Aorta (tissue), 5 donors: ENCODE measurements around the gene KIAA1217. TPM values are rescaled to one million over a fixed set of nuclear protein-coding genes. Genes with fewer than 3 reads are reported as not detected.

Experiments
- ATAC-seq: fragments of 200-7000 bp; cut with Tn5 transposase; one replicate; pipeline ENCODE4 v1.9.1; 2022; ENCODE audit warnings: moderate library complexity; ENCODE audit not compliant: low FRiP score
- DNase-seq, 2 donors: peaks; one replicate each; pipeline ENCODE4 v3.0.0-alpha.2; 2020
- H3K27ac ChIP-seq, 2 donors: one replicate each; pipeline ENCODE4 v1.5.1; 2013; ENCODE audit warnings: low read length in 2 of 2, mild to moderate bottlenecking in 2 of 2, moderate library complexity in 2 of 2, control low read depth in 1 of 2, inconsistent platforms in 1 of 2, low read depth in 1 of 2
- H3K27me3 ChIP-seq, 2 donors: one replicate each; pipeline ENCODE4 v1.6.1; 2013; ENCODE audit warnings: control low read depth in 1 of 2, low read length in 1 of 2, mild to moderate bottlenecking in 1 of 2, moderate library complexity in 1 of 2; ENCODE audit not compliant: insufficient read depth in 2 of 2, control insufficient read depth in 1 of 2
- H3K36me3 ChIP-seq, 2 donors: one replicate each; pipeline ENCODE4 v1.6.1; 2013; ENCODE audit warnings: control low read depth in 1 of 2, low read length in 1 of 2, mild to moderate bottlenecking in 1 of 2; ENCODE audit not compliant: insufficient read depth in 2 of 2, control insufficient read depth in 1 of 2
- H3K4me1 ChIP-seq, 2 donors: one replicate each; pipeline ENCODE4 v1.6.1; 2013; ENCODE audit warnings: low read length in 2 of 2, control low read depth in 1 of 2, mild to moderate bottlenecking in 1 of 2, moderate library complexity in 1 of 2; ENCODE audit not compliant: insufficient read depth in 2 of 2, control insufficient read depth in 1 of 2
- H3K4me3 ChIP-seq, 2 donors: one replicate each; pipeline ENCODE4 v1.5.1; 2013; ENCODE audit warnings: low read length in 2 of 2, control low read depth in 1 of 2, mild to moderate bottlenecking in 1 of 2
- H3K9me3 ChIP-seq: one replicate; pipeline ENCODE4 v1.6.1; 2013; ENCODE audit warnings: mild to moderate bottlenecking, low read length; ENCODE audit not compliant: control insufficient read depth
- WGBS, 2 donors: extraction: QIAGEN DNeasy Blood & Tissue Kit; methylation state at CpG; one replicate each; pipeline ENCODE4 v1.1.7; 2013; 5-methylcytosine and 5-hydroxymethylcytosine counted together
- intact Hi-C, 2 donors: fragments of 100-400 bp; cut with DNase I; formaldehyde crosslinking; loops; one replicate each; pipeline versions ENCODE4 v1.14.2 to v1.15.0; 2022
- polyA plus RNA-seq, 2 donors: library from polyadenylated mRNA; stranded (reverse); fragments of 200-250 nt; gene quantifications; one replicate each; pipeline ENCODE4 v1.2.3, GENCODE V29; 2013
- total RNA-seq, 2 donors: library from RNA; stranded (reverse); fragmentation: NEBNext Ultra II Directional; extraction: Animal tissue kit (Norgen Biotek cat#: 25700); gene quantifications; one replicate each; pipeline ENCODE4 v1.2.1, GENCODE V29; 2021
- donor health status: healthy with polysubstance abuse.
- donor health status: Bipolar disorder and iron deficiency.
- donor health status: DM: no; HTN: no; CAD: no.
- donor health status: DM: no; HTN: no; CAD: no.
- donor health status: DM: yes; HTN: yes; CAD: no.

KIAA1217 gene
- total and polyA plus RNA-seq, 4 donors = 2.5 to 18.3 (median 11.1) TPM

GRCh38 chr10:24465891-24466818, 257.2 kb downstream of the KIAA1217 start:
- Histone ChIP-seq H3K4me3 (no peak overlapping the region), H3K27ac (peak overlapping the region in 1 of 2 donors; percentile 11), H3K4me1 (peaks cover 3 to 4% of the 10 kb centered on the region in 2 donors), H3K36me3 (no peaks in the 10 kb centered on the region), H3K9me3 (no peaks in the 10 kb centered on the region), H3K27me3 (no peaks in the 10 kb centered on the region)
- peak; percentile 40 for ATAC-seq
- DNase-seq = no peak
- whole genome bisulfite sequencing, 2 donors = 61 to 65% methylated on average over 16 of the region's 16 CpGs
- intact Hi-C loops = loop anchor here in 1 of 2 donors (5.0 kb wide), 1 partner anchor 39 kb away; no protein-coding TSS in a partner anchor

DNA sequence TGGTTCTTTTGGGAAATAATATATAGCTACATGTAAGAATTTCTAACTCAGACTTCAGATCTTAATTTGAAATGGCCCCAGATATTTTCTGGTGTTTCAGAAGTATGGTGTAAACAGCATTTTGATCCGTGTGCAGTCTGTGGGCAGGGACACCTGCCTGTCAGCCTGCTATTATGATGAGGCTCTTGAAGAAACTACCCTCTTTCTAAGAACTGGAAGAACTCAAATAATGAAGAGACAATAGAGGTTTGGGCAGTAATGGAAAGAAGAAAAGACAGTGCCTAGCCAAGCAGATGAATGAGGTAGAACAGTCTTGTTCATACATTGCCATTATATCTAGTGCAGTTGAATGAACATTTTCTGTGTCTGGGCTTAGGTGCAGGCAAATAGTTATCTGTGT, 258.2 kb downstream of the KIAA1217 start:
- intact Hi-C loops = loop anchor here in 1 of 2 donors (5.0 kb wide), 1 partner anchor 40 kb away; no protein-coding TSS in a partner anchor
- H3K27ac ChIP-seq = no peak overlapping the region
- no peak for ATAC-seq
- no peaks in the 10 kb centered on the region for H3K27me3 ChIP-seq
- no peaks in the 10 kb centered on the region for H3K9me3 ChIP-seq
- peaks cover 3 to 4% of the 10 kb centered on the region in 2 donors for H3K4me1 ChIP-seq
- DNase-seq = no peak
- WGBS, 2 donors = 80 to 87% methylated on average over 1 of the region's 1 CpG
- H3K4me3 ChIP-seq = no peak overlapping the region
- H3K36me3 ChIP-seq = no peaks in the 10 kb centered on the region

- no peak for ATAC-seq
- intact Hi-C loops = loop anchor here in 1 of 2 donors (5.0 kb wide), 1 partner anchor 40 kb away; no protein-coding TSS in a partner anchor
- 55 to 71% methylated on average over 2 of the region's 2 CpGs for WGBS, 2 donors
These were observed 258.7 kb downstream of the KIAA1217 start for GRCh38 chr10:24467605-24468004.

DNA sequence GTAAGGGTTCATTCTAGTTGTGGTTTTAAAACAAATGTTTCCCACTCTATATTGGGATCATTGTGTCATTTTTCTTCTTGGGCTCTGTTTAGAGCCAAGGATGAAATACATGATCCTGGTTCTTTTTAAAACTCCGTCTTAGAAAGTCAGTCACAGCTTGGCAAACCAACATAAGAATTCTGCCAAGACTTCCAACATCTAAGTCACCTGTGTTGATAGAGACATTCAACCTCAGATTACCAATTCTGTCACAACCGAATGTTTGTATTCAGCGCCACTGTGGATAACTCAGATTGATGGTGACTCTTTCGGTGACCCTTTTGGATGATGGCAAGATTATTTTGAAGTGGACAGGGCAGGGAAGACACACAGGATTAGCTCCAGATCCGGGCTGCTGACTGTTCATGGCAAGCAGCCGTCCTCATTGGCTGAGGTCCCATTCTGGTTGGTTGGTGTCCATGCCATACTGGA, 259.4 kb downstream of the KIAA1217 start:
- no peaks in the 10 kb centered on the region for H3K36me3 ChIP-seq
- intact Hi-C loops = loop anchor here in 1 of 2 donors (5.0 kb wide), 1 partner anchor 41 kb away; no protein-coding TSS in a partner anchor
- H3K27me3 ChIP-seq = no peaks in the 10 kb centered on the region
- DNase-seq (no peak), ATAC-seq (no peak)
- no peak overlapping the region for H3K4me3 ChIP-seq
- no peak overlapping the region for H3K27ac ChIP-seq
- peaks cover 3 to 4% of the 10 kb centered on the region in 2 donors for H3K4me1 ChIP-seq
- WGBS, 2 donors = 39% methylated on average over 6 of the region's 6 CpGs
- no peaks in the 10 kb centered on the region for H3K9me3 ChIP-seq

More at GRCh38 chr10:24467605-24468004, 258.7 kb downstream of the KIAA1217 start:
- H3K9me3 ChIP-seq = no peaks in the 10 kb centered on the region
- H3K4me3 ChIP-seq = no peak overlapping the region
- H3K36me3 ChIP-seq = no peaks in the 10 kb centered on the region
- DNase-seq = no peak
- H3K27ac ChIP-seq = no peak overlapping the region
- H3K4me1 ChIP-seq = peaks cover 3 to 4% of the 10 kb centered on the region in 2 donors
- H3K27me3 ChIP-seq = no peaks in the 10 kb centered on the region

- WGBS, 2 donors = 70 to 73% methylated on average over 8 of the region's 8 CpGs
- no peaks in the 10 kb centered on the region for H3K27me3 ChIP-seq
- no peak overlapping the region for H3K27ac ChIP-seq
- intact Hi-C loops = loop anchor here in 1 of 2 donors (5.0 kb wide), 1 partner anchor 43 kb away; no protein-coding TSS in a partner anchor
- no peak overlapping the region for H3K4me3 ChIP-seq
- DNase-seq (no peak), ATAC-seq (no peak)
- no peaks in the 10 kb centered on the region for H3K9me3 ChIP-seq
- peaks cover 0 to 4% of the 10 kb centered on the region in 2 donors for H3K4me1 ChIP-seq
- H3K36me3 ChIP-seq = no peaks in the 10 kb centered on the region
These were observed 261.1 kb downstream of the KIAA1217 start for GRCh38 chr10:24469993-24470392.

GRCh38 chr10:24475598-24475997, 266.7 kb downstream of the KIAA1217 start:
- H3K36me3 ChIP-seq = peaks cover 0 to 2% of the 10 kb centered on the region in 2 donors
- intact Hi-C loops = no loop called here

DNA sequence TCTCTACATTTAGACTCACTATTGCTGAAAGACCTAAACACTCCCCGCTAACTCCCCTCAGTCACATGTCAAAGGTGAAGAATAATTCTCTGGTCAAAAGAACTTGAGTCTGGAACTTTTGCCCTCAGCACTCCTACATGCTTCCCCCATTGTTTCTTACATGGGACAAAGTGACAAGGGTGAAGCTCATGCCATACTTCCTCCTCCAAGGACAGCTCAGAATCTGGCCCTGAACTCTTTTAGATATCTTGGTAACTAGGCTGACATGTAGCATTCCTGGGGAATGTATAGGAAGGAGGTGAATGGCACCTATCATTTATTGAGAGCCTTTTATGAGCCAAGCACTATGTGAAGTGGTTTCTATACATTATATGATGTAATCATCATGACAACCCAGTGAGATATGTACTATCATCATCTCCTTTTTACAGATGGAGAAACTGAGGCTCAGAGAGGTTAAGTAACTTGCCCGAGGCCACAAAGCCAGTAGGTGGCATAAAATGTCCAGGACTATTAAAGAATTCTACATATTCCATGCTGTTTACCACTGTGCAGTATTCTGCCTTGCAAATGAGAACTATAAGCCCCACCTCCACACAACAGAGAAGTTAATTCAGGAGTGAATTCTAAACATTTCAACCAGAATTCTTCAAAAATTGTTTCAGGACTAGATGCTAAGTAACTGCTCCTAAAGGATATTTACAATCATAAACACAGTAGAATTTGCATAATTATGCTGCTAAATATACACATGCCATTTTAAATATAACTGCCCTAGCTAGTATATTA, 268.2 kb downstream of the KIAA1217 start:
- ATAC-seq (no peak), DNase-seq (no peak)
- intact Hi-C loops = no loop called here
- H3K4me1 ChIP-seq = no peaks in the 10 kb centered on the region
- peaks cover 0 to 2% of the 10 kb centered on the region in 2 donors for H3K36me3 ChIP-seq
- H3K9me3 ChIP-seq = no peaks in the 10 kb centered on the region
- H3K4me3 ChIP-seq = no peak overlapping the region
- H3K27me3 ChIP-seq = no peaks in the 10 kb centered on the region
- no peak overlapping the region for H3K27ac ChIP-seq
- 98% methylated on average over 2 of the region's 2 CpGs for WGBS, 2 donors

More at GRCh38 chr10:24475598-24475997, 266.7 kb downstream of the KIAA1217 start:
- no peaks in the 10 kb centered on the region for H3K9me3 ChIP-seq
- H3K4me3 ChIP-seq = no peak overlapping the region
- 82 to 84% methylated on average over 3 of the region's 3 CpGs for WGBS, 2 donors
- no peak overlapping the region for H3K27ac ChIP-seq
- H3K27me3 ChIP-seq = no peaks in the 10 kb centered on the region
- DNase-seq = no peak
- no peaks in the 10 kb centered on the region for H3K4me1 ChIP-seq
- ATAC-seq = no peak

DNA sequence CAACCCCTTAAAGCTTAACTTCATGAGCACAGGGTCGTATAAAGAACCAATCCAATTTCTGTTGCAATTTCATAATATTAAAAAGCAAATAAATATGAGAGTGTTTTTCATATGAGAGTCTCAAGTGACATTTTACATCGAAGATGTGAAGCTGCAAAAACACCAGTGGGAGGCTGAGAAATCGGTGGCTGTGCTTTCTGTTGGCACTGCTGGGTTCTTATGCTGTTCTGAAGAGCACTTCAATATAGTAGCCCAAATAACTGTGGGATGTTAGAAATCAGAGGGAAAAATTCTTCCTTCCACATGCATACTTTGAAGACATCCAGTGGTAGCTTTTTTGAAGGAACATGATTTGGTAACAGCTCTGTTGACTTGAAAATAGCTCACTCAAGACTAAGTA, 269.0 kb downstream of the KIAA1217 start:
- WGBS, 2 donors = 88 to 91% methylated on average over 3 of the region's 3 CpGs
- DNase-seq (no peak), ATAC-seq (no peak)
- Histone ChIP-seq H3K4me3 (no peak overlapping the region), H3K27me3 (no peaks in the 10 kb centered on the region), H3K27ac (no peak overlapping the region), H3K36me3 (peaks cover 0 to 2% of the 10 kb centered on the region in 2 donors), H3K9me3 (no peaks in the 10 kb centered on the region), H3K4me1 (no peaks in the 10 kb centered on the region)
- intact Hi-C loops = no loop called here
